PC-3 (cell line): ENCODE data around the gene PCP4.

Experiments
- EZH2 ChIP-seq: fragments of 300-600 bp; sonication (generic); IDR thresholded peaks from one replicate; pipeline ENCODE4 v1.6.1; 2017; ENCODE audit warnings: antibody characterized with exemption, mild to moderate bottlenecking, low read length; ENCODE audit not compliant: unreplicated experiment
- EZH2phosphoT487 ChIP-seq: fragments of 300-600 bp; sonication (generic); IDR thresholded peaks from 2 replicates; pipeline ENCODE4 v1.6.1; 2018; ENCODE audit warnings: mild to moderate bottlenecking, antibody characterized with exemption, low read length, borderline replicate concordance
- TF ChIP-seq, protein P1 (sequence below): fragments of 300-600 bp; sonication (generic); conservative IDR thresholded peaks from 2 replicates; pipeline ENCODE4 v1.5.1; 2017; ENCODE audit warnings: antibody characterized with exemption, low read depth, mild to moderate bottlenecking, low read length

DNA sequence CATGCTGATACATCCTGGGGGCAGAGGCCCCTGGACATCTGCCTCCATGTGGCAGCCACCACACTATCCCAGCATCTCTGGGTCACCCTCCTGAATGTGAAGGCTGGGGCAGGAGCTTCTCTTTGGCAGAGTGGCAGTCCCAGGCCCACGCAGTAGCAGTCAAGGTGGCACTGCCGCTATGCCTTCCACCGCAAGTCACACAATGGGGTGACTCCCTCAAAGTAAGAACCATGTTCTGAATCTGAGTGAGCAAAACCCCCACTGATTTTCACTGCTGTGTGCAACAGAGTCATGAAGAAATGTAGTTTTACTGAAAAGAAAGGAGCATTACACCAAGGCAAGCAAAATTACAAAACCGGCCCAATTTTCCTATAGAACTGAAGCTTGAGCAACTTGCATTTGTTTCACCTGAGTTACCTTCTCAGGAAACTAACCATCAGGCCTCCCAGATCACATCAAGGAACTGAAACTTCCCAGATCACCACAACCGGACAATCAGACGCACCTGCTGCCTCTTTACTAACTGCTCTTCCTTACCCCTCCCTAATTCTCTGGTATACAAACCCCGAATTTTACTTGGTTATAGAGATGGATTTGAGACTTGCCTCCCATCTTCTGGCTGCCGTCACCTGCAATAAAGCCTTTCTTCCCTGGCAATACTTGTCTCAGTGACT, 102.6 kb downstream of the PCP4 start:
- TF ChIP-seq, protein P1, sequence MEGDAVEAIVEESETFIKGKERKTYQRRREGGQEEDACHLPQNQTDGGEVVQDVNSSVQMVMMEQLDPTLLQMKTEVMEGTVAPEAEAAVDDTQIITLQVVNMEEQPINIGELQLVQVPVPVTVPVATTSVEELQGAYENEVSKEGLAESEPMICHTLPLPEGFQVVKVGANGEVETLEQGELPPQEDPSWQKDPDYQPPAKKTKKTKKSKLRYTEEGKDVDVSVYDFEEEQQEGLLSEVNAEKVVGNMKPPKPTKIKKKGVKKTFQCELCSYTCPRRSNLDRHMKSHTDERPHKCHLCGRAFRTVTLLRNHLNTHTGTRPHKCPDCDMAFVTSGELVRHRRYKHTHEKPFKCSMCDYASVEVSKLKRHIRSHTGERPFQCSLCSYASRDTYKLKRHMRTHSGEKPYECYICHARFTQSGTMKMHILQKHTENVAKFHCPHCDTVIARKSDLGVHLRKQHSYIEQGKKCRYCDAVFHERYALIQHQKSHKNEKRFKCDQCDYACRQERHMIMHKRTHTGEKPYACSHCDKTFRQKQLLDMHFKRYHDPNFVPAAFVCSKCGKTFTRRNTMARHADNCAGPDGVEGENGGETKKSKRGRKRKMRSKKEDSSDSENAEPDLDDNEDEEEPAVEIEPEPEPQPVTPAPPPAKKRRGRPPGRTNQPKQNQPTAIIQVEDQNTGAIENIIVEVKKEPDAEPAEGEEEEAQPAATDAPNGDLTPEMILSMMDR, result no peak
- TF ChIP-seq EZH2 (no peak), EZH2phosphoT487 (no peak)
